Measurements from ENCODE around the gene PKHD1. TPM values are rescaled to one million over a fixed set of nuclear protein-coding genes. Genes with fewer than 3 reads are reported as not detected.
"Not testable (repeated sequence)": the region's sequence is repeated elsewhere in the genome, so short reads cannot be mapped to it uniquely, and the experiment has no call there.

Gene PKHD1
- total RNA-seq, 1 donor from 2014 or later = 0.03 TPM

- TF ChIP-seq, protein P1, sequence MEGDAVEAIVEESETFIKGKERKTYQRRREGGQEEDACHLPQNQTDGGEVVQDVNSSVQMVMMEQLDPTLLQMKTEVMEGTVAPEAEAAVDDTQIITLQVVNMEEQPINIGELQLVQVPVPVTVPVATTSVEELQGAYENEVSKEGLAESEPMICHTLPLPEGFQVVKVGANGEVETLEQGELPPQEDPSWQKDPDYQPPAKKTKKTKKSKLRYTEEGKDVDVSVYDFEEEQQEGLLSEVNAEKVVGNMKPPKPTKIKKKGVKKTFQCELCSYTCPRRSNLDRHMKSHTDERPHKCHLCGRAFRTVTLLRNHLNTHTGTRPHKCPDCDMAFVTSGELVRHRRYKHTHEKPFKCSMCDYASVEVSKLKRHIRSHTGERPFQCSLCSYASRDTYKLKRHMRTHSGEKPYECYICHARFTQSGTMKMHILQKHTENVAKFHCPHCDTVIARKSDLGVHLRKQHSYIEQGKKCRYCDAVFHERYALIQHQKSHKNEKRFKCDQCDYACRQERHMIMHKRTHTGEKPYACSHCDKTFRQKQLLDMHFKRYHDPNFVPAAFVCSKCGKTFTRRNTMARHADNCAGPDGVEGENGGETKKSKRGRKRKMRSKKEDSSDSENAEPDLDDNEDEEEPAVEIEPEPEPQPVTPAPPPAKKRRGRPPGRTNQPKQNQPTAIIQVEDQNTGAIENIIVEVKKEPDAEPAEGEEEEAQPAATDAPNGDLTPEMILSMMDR (IDR thresholded peaks at IDR 0.05; ENCODE audit: unreplicated experiment) = no peak
- H3K4me1 Mint-ChIP-seq (ENCODE audit: unreplicated experiment) = no peaks in the 10 kb centered on the region
- no peaks in the 10 kb centered on the region for H3K36me3 Mint-ChIP-seq (ENCODE audit: low read depth, unreplicated experiment)
- H3K4me3 Mint-ChIP-seq (ENCODE audit: unreplicated experiment) = no peak overlapping the region
- peaks cover 1% of the 10 kb centered on the region for H3K27me3 Mint-ChIP-seq (ENCODE audit: unreplicated experiment)
- H3K27ac Mint-ChIP-seq (ENCODE audit: unreplicated experiment) = no peak overlapping the region
- H3K9me3 Mint-ChIP-seq (ENCODE audit: unreplicated experiment) = no peaks in the 10 kb centered on the region
- DNase-seq (ENCODE audit: low spot score) = no peak
These were observed 159.1 kb downstream of the PKHD1 start for GRCh38 chr6:51928320-51928719.

DNA sequence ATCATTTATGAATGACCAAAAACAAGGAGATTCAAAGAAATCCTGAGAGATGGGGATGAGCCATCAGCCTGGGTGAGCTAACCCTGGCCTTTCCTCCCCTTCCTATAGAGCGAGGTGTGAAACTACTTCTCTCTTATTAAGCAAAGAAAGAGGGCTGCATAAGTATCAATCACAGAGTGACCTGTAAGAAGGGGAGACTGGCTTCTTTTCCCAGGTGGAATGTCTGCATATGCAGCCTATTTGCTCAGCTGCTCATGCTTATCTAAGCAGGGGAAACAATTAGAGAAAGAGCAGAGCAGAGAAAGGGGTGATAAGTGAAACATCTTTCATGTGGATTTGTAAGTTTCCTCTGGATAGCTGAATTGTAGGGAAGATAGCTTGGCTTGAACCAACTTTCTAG, 160.0 kb downstream of the PKHD1 start:
- TF ChIP-seq, protein P1 (IDR thresholded peaks at IDR 0.05; ENCODE audit: unreplicated experiment) = no peak
- H3K4me1 Mint-ChIP-seq (ENCODE audit: unreplicated experiment) = no peaks in the 10 kb centered on the region
- H3K9me3 Mint-ChIP-seq (ENCODE audit: unreplicated experiment) = no peaks in the 10 kb centered on the region

DNA sequence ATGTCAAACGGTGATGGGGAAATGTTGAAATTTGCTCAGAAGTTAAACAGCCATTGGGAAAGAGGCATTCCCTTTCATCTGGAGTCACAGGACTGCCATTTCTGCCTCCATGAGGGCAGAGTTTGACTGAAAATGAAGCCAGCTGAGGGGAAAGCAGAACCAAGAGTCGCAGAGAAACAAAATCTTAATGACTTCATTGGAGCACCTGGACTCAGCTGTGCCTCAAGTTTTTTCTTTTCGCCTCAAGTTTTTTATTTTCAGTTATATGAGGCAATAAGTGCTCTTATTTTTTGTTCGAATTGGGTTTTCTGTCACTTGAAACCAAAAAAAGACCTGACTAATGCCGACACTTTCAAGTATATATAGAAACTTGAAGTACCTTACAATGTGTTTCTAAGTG, 161.3 kb downstream of the PKHD1 start:
- no peak for DNase-seq (ENCODE audit: low spot score)
- H3K9me3 Mint-ChIP-seq (ENCODE audit: unreplicated experiment) = no peaks in the 10 kb centered on the region
- H3K27me3 Mint-ChIP-seq (ENCODE audit: unreplicated experiment) = no peaks in the 10 kb centered on the region
- H3K4me3 Mint-ChIP-seq (ENCODE audit: unreplicated experiment) = no peak overlapping the region
- TF ChIP-seq, protein P1 (IDR thresholded peaks at IDR 0.05; ENCODE audit: unreplicated experiment) = no peak
- no peaks in the 10 kb centered on the region for H3K36me3 Mint-ChIP-seq (ENCODE audit: low read depth, unreplicated experiment)
- no peaks in the 10 kb centered on the region for H3K4me1 Mint-ChIP-seq (ENCODE audit: unreplicated experiment)
- no peak overlapping the region for H3K27ac Mint-ChIP-seq (ENCODE audit: unreplicated experiment)

More for the DNA sequence above, 160.0 kb downstream of the PKHD1 start:
- peaks cover 1% of the 10 kb centered on the region for H3K27me3 Mint-ChIP-seq (ENCODE audit: unreplicated experiment)
- H3K36me3 Mint-ChIP-seq (ENCODE audit: low read depth, unreplicated experiment) = no peaks in the 10 kb centered on the region
- H3K27ac Mint-ChIP-seq (ENCODE audit: unreplicated experiment) = no peak overlapping the region
- H3K4me3 Mint-ChIP-seq (ENCODE audit: unreplicated experiment) = no peak overlapping the region
- no peak for DNase-seq (ENCODE audit: low spot score)

DNA sequence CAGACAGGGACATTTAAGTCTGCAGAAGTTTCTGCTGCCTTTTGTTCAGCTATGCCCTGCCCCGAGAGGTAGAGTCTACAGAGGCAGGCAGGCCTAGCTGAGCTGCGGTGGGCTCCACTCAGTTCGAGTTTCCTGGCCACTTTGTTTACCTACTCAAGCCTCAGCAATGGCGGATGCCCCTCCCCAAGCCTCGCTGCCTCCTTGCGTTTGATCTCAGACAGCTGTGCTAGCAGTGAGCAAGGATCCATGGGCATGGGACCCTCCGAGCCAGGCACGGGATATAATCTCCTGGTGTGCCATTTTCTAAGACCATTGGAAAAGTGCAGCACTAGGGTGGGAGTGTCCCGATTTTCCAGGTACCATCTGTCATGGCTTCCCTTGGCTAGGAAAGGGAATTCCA, 164.9 kb downstream of the PKHD1 start:
- not testable (repeated sequence) for H3K27ac Mint-ChIP-seq (ENCODE audit: unreplicated experiment); H3K4me1 Mint-ChIP-seq (ENCODE audit: unreplicated experiment); H3K36me3 Mint-ChIP-seq (ENCODE audit: low read depth, unreplicated experiment); H3K9me3 Mint-ChIP-seq (ENCODE audit: unreplicated experiment); H3K4me3 Mint-ChIP-seq (ENCODE audit: unreplicated experiment); H3K27me3 Mint-ChIP-seq (ENCODE audit: unreplicated experiment); DNase-seq (ENCODE audit: low spot score)

GRCh38 chr6:51918347-51918746, 169.1 kb downstream of the PKHD1 start:
- not testable (repeated sequence) for DNase-seq (ENCODE audit: low spot score); H3K27me3 Mint-ChIP-seq (ENCODE audit: unreplicated experiment); H3K36me3 Mint-ChIP-seq (ENCODE audit: low read depth, unreplicated experiment); H3K4me3 Mint-ChIP-seq (ENCODE audit: unreplicated experiment); H3K4me1 Mint-ChIP-seq (ENCODE audit: unreplicated experiment); H3K27ac Mint-ChIP-seq (ENCODE audit: unreplicated experiment); H3K9me3 Mint-ChIP-seq (ENCODE audit: unreplicated experiment)

DNA sequence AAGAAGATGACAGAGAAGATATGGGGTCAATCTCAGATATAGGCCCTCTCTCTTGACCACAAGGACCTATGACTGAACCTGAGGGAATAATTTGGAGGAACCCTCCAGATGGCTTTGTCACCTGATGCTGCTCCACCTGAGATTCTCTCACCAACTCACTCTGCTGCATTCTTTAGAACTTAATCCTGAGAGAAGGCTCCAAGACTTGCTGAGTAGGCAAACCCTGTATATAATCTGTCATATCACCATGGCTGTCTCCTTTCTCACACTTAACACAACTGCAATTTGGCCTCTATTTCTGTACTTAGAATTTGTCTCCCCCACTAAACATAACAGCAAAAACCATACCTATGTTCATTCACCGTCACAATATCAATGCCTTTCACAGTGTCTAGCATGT, 172.3 kb downstream of the PKHD1 start:
- no peak for DNase-seq (ENCODE audit: low spot score)
- Mint-ChIP-seq H3K4me3 (ENCODE audit: unreplicated experiment) (no peak overlapping the region), H3K9me3 (ENCODE audit: unreplicated experiment) (no peaks in the 10 kb centered on the region), H3K4me1 (ENCODE audit: unreplicated experiment) (peaks cover 16% of the 10 kb centered on the region), H3K27ac (ENCODE audit: unreplicated experiment) (peak overlapping the region; percentile 11), H3K27me3 (ENCODE audit: unreplicated experiment) (peaks cover 1% of the 10 kb centered on the region), H3K36me3 (ENCODE audit: low read depth, unreplicated experiment) (no peaks in the 10 kb centered on the region)
- TF ChIP-seq, protein P1 (IDR thresholded peaks at IDR 0.05; ENCODE audit: unreplicated experiment) = no peak

All from endothelial cell (in vitro differentiated cells).